ENCODE data around the gene OBSL1.

DNA sequence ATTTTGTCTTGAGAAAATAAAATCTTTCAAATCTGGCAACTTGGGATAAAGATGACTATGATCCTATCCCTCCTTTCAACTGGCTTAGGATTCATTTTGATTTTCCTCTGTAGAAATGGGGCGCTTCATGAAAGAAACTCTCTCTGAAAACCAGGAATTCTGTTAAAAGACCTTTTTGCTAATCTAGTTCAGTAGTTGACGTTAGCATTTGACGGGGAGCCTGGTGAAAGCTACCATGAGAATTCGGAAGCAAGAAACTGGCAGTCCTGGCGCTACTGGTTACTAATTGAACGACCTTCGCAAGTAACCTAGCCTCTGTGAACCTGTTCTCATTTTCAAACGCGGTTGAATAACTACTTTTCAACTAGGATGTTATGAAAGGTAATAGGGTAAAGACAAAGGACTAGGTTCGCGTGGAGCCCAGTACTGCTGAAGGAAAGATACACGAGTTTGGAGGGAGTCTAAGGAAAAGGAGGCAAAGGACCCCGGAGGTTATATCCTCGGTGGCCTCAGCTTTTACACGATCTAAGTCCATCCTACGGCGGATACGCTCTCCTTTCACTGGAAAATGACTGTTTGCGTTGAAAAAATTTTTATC is 25.7 kb upstream of the OBSL1 start:
- no peak for TF ChIP-seq TAF1 (IDR thresholded peaks at IDR 0.05; ENCODE audit: low read depth, low read length)
- no peak for TF ChIP-seq POLR2AphosphoS5 (IDR thresholded peaks at IDR 0.05; ENCODE audit: low read depth, low read length)
- TF ChIP-seq POLR2A (IDR thresholded peaks at IDR 0.05; ENCODE audit: low read depth, low read length): no peak
- no peak for TF ChIP-seq PAX5 (IDR thresholded peaks at IDR 0.05; ENCODE audit: insufficient read depth, low read length, severe bottlenecking)

Data from GM12891 (cell line).